ENCODE data around the gene DNASE1L1. TPM values are rescaled to one million over a fixed set of nuclear protein-coding genes. Genes with fewer than 3 reads are reported as not detected.

DNASE1L1 gene
- polyA plus RNA-seq, 6 donors from 2014 or later, result 9.5 to 23.1 (median 14.3) TPM

GRCh38 chrX:154359362-154360154, 49.5 kb downstream of the DNASE1L1 start:
- DNase-seq, result no peak
- no peaks in the 10 kb centered on the region for H3K9me3 Mint-ChIP-seq
- H3K36me3 Mint-ChIP-seq, result no peaks in the 10 kb centered on the region
- ATAC-seq (ENCODE audit: low read depth in 2 of 2), result no peak
- peak overlapping the region in 1 of 6 donors; percentile 41 for H3K27ac Mint-ChIP-seq
- no peaks in the 10 kb centered on the region for H3K27me3 Mint-ChIP-seq
- peaks cover 0 to 4% (median 0%) of the 10 kb centered on the region in 3 donors for H3K4me1 Mint-ChIP-seq
- H3K4me3 Mint-ChIP-seq, result no peak overlapping the region

GRCh38 chrX:154358829-154359228, 50.2 kb downstream of the DNASE1L1 start:
- Mint-ChIP-seq H3K9me3 (no peaks in the 10 kb centered on the region), H3K4me3 (no peak overlapping the region), H3K36me3 (no peaks in the 10 kb centered on the region), H3K27ac (peak overlapping the region in 2 of 6 donors; percentile 80 to 87), H3K27me3 (no peaks in the 10 kb centered on the region), H3K4me1 (peaks cover 0 to 4% (median 0%) of the 10 kb centered on the region in 3 donors)
- DNase-seq (no peak), ATAC-seq (ENCODE audit: low read depth in 2 of 2) (no peak)

GRCh38 chrX:154358011-154358410, 51.0 kb downstream of the DNASE1L1 start:
- Mint-ChIP-seq H3K27ac (no peak overlapping the region), H3K4me1 (peaks cover 0 to 4% (median 0%) of the 10 kb centered on the region in 3 donors), H3K9me3 (no peaks in the 10 kb centered on the region), H3K27me3 (no peaks in the 10 kb centered on the region), H3K4me3 (no peak overlapping the region), H3K36me3 (no peaks in the 10 kb centered on the region)
- no peak for DNase-seq
- no peak for ATAC-seq (ENCODE audit: low read depth in 2 of 2)

- no peak for ATAC-seq (ENCODE audit: low read depth in 2 of 2)
- peaks cover 0 to 4% (median 2%) of the 10 kb centered on the region in 3 donors for H3K4me1 Mint-ChIP-seq
- no peak for DNase-seq
- H3K4me3 Mint-ChIP-seq, result no peak overlapping the region
- no peaks in the 10 kb centered on the region for H3K27me3 Mint-ChIP-seq
- H3K36me3 Mint-ChIP-seq, result no peaks in the 10 kb centered on the region
- peak overlapping the region in 1 of 6 donors; percentile 75 for H3K27ac Mint-ChIP-seq
- no peaks in the 10 kb centered on the region for H3K9me3 Mint-ChIP-seq
Observed at GRCh38 chrX:154357205-154357604, 51.8 kb downstream of the DNASE1L1 start.

- ATAC-seq (ENCODE audit: low read depth in 2 of 2) (no peak), DNase-seq (no peak)
- H3K4me1 Mint-ChIP-seq, result peaks cover 3 to 6% (median 6%) of the 10 kb centered on the region in 3 donors
- H3K36me3 Mint-ChIP-seq, result no peaks in the 10 kb centered on the region
- H3K27me3 Mint-ChIP-seq, result no peaks in the 10 kb centered on the region
- no peaks in the 10 kb centered on the region for H3K9me3 Mint-ChIP-seq
- no peak overlapping the region for H3K4me3 Mint-ChIP-seq
- no peak overlapping the region for H3K27ac Mint-ChIP-seq
Observed at GRCh38 chrX:154356596-154356995, 52.5 kb downstream of the DNASE1L1 start.

- no peaks in the 10 kb centered on the region for H3K9me3 Mint-ChIP-seq
- no peaks in the 10 kb centered on the region for H3K36me3 Mint-ChIP-seq
- ATAC-seq (ENCODE audit: low read depth in 2 of 2), result no peak
- H3K4me3 Mint-ChIP-seq, result no peak overlapping the region
- no peak overlapping the region for H3K27ac Mint-ChIP-seq
- H3K4me1 Mint-ChIP-seq, result peaks cover 9 to 11% (median 10%) of the 10 kb centered on the region in 3 donors
- DNase-seq, result no peak
- no peaks in the 10 kb centered on the region for H3K27me3 Mint-ChIP-seq
Observed at GRCh38 chrX:154355776-154356140, 53.3 kb downstream of the DNASE1L1 start.

- H3K4me1 Mint-ChIP-seq, result peaks cover 10 to 15% (median 15%) of the 10 kb centered on the region in 3 donors
Observed at GRCh38 chrX:154355094-154355775, 53.8 kb downstream of the DNASE1L1 start.

GRCh38 chrX:154354516-154354915, 54.5 kb downstream of the DNASE1L1 start:
- no peak for DNase-seq
- no peak for ATAC-seq (ENCODE audit: low read depth in 2 of 2)
- Mint-ChIP-seq H3K4me3 (no peak overlapping the region), H3K36me3 (no peaks in the 10 kb centered on the region), H3K27me3 (no peaks in the 10 kb centered on the region), H3K9me3 (no peaks in the 10 kb centered on the region), H3K27ac (no peak overlapping the region), H3K4me1 (peaks cover 10 to 16% (median 15%) of the 10 kb centered on the region in 3 donors)

More at GRCh38 chrX:154355094-154355775, 53.8 kb downstream of the DNASE1L1 start:
- H3K36me3 Mint-ChIP-seq, result no peaks in the 10 kb centered on the region
- no peak for DNase-seq
- H3K27ac Mint-ChIP-seq, result no peak overlapping the region
- H3K9me3 Mint-ChIP-seq, result no peaks in the 10 kb centered on the region
- H3K27me3 Mint-ChIP-seq, result no peaks in the 10 kb centered on the region
- H3K4me3 Mint-ChIP-seq, result no peak overlapping the region
- no peak for ATAC-seq (ENCODE audit: low read depth in 2 of 2)

GRCh38 chrX:154354013-154354412, 55.0 kb downstream of the DNASE1L1 start:
- no peaks in the 10 kb centered on the region for H3K27me3 Mint-ChIP-seq
- peaks cover 10 to 16% (median 15%) of the 10 kb centered on the region in 3 donors for H3K4me1 Mint-ChIP-seq
- no peak for ATAC-seq (ENCODE audit: low read depth in 2 of 2)
- no peaks in the 10 kb centered on the region for H3K9me3 Mint-ChIP-seq
- no peak overlapping the region for H3K4me3 Mint-ChIP-seq
- H3K27ac Mint-ChIP-seq, result peak overlapping the region in 2 of 6 donors; percentile 16 to 37
- H3K36me3 Mint-ChIP-seq, result no peaks in the 10 kb centered on the region
- no peak for DNase-seq

- peak overlapping the region in 3 of 6 donors; percentile 16 to 79 (median 37) for H3K27ac Mint-ChIP-seq
- no peaks in the 10 kb centered on the region for H3K27me3 Mint-ChIP-seq
Observed at GRCh38 chrX:154353172-154353843, 55.7 kb downstream of the DNASE1L1 start.

GRCh38 chrX:154352466-154352865, 56.6 kb downstream of the DNASE1L1 start:
- no peak for ATAC-seq (ENCODE audit: low read depth in 2 of 2)
- no peaks in the 10 kb centered on the region for H3K36me3 Mint-ChIP-seq
- no peak for DNase-seq
- no peaks in the 10 kb centered on the region for H3K9me3 Mint-ChIP-seq
- H3K27ac Mint-ChIP-seq, result peak overlapping the region in 3 of 6 donors; percentile 33 to 34 (median 34)
- H3K4me3 Mint-ChIP-seq, result peak overlapping the region in 1 of 8 donors; percentile 48
- H3K27me3 Mint-ChIP-seq, result no peaks in the 10 kb centered on the region
- H3K4me1 Mint-ChIP-seq, result peaks cover 11 to 25% (median 17%) of the 10 kb centered on the region in 3 donors

More at GRCh38 chrX:154353172-154353843, 55.7 kb downstream of the DNASE1L1 start:
- Mint-ChIP-seq H3K4me1 (peaks cover 6 to 18% (median 15%) of the 10 kb centered on the region in 3 donors), H3K4me3 (peak overlapping the region in 1 of 8 donors; percentile 12), H3K9me3 (no peaks in the 10 kb centered on the region), H3K36me3 (no peaks in the 10 kb centered on the region)
- no peak for ATAC-seq (ENCODE audit: low read depth in 2 of 2)
- DNase-seq, result no peak

GRCh38 chrX:154352012-154352401, 57.0 kb downstream of the DNASE1L1 start:
- Mint-ChIP-seq H3K27ac (peak overlapping the region in 2 of 6 donors; percentile 66 to 67), H3K27me3 (no peaks in the 10 kb centered on the region), H3K36me3 (no peaks in the 10 kb centered on the region), H3K4me1 (peaks cover 16 to 30% (median 21%) of the 10 kb centered on the region in 3 donors), H3K4me3 (peak overlapping the region in 4 of 8 donors; percentile 22 to 51 (median 46)), H3K9me3 (no peaks in the 10 kb centered on the region)
- DNase-seq (no peak), ATAC-seq (ENCODE audit: low read depth in 2 of 2) (no peak)

All from naive B cell (primary cell).